Measurements from ENCODE around the gene LAMA5. TPM values are rescaled to one million over a fixed set of nuclear protein-coding genes. Genes with fewer than 3 reads are reported as not detected.

LAMA5 gene
- total RNA-seq, 3 donors from 2014 or later: 16.6 to 114 (median 53.3) TPM

DNA sequence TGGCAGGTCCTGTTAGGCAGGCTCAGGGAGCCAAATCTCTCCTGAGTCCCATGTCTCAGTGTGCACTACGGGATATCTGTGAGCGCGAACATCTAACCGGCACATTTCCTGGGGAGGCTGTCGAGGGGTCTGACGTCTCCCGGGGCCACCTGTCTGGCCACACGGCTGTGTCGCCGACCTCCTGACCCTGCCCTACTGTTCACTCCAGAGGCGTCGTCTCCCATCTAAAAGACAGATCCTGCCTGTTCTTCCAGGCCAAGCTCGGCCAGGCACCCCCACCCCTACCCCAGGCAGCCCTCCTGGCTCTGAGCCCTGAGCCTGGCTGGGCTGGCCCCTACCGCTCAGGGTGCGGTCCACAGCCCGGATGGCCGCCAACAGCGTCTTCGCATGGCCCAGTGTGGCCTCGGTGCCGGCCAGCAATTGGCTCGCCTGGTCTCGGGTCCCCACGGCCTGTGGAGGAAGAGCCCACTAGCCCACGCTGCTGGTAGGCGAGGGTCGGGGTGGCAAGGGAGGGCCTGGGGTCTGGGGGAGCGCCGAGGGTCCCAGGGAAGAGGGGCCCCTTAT lies 47.7 kb downstream of the LAMA5 start:
- Histone ChIP-seq H3K4me3 (no peak overlapping the region), H3K9me3 (no peaks in the 10 kb centered on the region), H3K27me3 (no peaks in the 10 kb centered on the region), H3K36me3 (no peaks in the 10 kb centered on the region), H3K4me1 (no peaks in the 10 kb centered on the region), H3K27ac (no peak overlapping the region)
- intact Hi-C loops (cut with DNase I; ENCODE audit: low total_unique reads): loop anchor here (2.0 kb wide), 1 partner anchor 79 kb away; no protein-coding TSS in a partner anchor
- DNase-seq (ENCODE audit: low spot score in 2 of 2): no peak
- TF ChIP-seq, protein P1, sequence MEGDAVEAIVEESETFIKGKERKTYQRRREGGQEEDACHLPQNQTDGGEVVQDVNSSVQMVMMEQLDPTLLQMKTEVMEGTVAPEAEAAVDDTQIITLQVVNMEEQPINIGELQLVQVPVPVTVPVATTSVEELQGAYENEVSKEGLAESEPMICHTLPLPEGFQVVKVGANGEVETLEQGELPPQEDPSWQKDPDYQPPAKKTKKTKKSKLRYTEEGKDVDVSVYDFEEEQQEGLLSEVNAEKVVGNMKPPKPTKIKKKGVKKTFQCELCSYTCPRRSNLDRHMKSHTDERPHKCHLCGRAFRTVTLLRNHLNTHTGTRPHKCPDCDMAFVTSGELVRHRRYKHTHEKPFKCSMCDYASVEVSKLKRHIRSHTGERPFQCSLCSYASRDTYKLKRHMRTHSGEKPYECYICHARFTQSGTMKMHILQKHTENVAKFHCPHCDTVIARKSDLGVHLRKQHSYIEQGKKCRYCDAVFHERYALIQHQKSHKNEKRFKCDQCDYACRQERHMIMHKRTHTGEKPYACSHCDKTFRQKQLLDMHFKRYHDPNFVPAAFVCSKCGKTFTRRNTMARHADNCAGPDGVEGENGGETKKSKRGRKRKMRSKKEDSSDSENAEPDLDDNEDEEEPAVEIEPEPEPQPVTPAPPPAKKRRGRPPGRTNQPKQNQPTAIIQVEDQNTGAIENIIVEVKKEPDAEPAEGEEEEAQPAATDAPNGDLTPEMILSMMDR (IDR thresholded peaks at IDR 0.05): no peak
- no peak for TF ChIP-seq POLR2A (IDR thresholded peaks at IDR 0.05)
- no peak for TF ChIP-seq POLR2AphosphoS5 (IDR thresholded peaks at IDR 0.05)

DNA sequence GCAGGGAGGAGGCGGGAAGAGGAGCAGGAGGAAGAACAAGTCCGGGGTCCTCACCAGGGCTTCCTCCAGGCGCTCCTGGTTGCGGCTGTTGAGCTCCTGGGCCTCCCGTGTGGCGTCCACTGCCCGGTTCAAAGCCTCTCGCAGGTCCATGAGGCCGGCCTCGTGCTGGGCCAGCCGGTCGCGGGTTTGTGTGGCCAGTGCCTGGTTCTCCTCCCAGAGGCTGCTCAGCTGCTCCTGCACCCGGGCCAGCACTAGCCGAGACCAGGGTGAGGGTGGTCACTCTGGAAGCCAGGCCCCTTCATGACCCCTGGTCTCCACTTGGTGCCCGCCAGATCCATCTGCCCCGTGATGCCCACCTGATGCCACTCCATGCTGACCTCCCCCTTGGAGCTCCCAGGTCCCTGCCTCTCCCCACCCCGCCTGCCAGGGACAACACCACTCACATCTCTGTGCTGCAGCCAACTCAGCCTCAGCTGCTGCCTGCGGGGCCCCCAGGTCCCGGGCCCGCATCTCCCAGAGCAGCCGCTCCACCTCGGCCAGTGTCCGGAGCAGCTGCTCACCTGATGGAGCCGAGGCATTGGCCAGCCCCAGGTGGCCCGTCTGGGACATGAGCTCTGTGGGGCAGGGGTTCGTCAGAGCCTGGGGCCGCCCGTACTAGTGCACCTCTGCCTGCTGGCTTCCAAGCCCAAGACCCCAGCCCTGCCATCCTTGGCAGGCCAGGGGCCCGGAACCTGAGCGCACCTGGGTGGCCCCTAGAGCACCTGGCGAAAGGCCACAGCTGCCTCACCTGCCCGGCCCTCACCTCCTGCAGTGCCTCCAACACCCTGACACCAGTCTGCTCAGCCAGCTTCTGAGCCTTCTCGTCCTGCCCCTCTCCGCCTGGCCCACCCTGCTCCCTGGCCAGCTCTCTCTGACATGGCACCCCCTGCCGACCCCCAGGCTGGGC lies 48.4 kb downstream of the LAMA5 start:
- intact Hi-C loops (cut with DNase I; ENCODE audit: low total_unique reads): loop anchor here (2.0 kb wide), 1 partner anchor 78 kb away; no protein-coding TSS in a partner anchor
- DNase-seq (ENCODE audit: low spot score in 2 of 2): no peak
- TF ChIP-seq, protein P1 (IDR thresholded peaks at IDR 0.05): no peak
- no peak for TF ChIP-seq POLR2AphosphoS5 (IDR thresholded peaks at IDR 0.05)
- TF ChIP-seq POLR2A (IDR thresholded peaks at IDR 0.05): no peak
- Histone ChIP-seq H3K36me3 (no peaks in the 10 kb centered on the region), H3K4me1 (no peaks in the 10 kb centered on the region), H3K27me3 (no peaks in the 10 kb centered on the region), H3K4me3 (no peak overlapping the region), H3K9me3 (no peaks in the 10 kb centered on the region), H3K27ac (no peak overlapping the region)

DNA sequence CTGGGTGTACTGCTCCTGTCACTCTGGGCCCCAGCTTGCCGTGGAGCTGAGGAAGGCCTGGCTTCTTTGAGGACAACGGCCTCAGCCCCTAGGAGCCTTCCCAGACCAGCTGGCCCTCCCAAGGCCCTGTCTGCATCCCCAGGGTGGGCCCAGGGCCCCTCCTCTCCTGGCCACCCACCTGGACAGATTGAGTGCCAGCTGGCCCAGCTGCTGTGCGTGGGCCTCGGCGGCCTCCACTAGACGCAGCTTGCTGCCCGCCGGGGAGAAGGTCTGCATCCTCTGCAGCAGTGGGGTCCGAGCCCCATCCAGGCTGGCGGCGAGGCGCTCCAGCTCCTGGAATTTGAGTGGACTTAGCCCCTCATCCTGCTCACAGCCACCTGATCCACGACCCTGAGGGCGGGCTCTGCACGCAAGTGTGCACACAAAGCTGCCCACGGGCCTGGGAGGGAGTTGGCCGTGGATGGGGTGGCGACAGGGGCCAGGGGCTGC lies 49.9 kb downstream of the LAMA5 start:
- TF ChIP-seq, protein P1 (IDR thresholded peaks at IDR 0.05): no peak
- no peak for TF ChIP-seq POLR2AphosphoS5 (IDR thresholded peaks at IDR 0.05)
- TF ChIP-seq POLR2A (IDR thresholded peaks at IDR 0.05): no peak
- Histone ChIP-seq H3K27me3 (no peaks in the 10 kb centered on the region), H3K36me3 (no peaks in the 10 kb centered on the region), H3K27ac (no peak overlapping the region), H3K4me3 (no peak overlapping the region), H3K4me1 (no peaks in the 10 kb centered on the region), H3K9me3 (no peaks in the 10 kb centered on the region)
- intact Hi-C loops (cut with DNase I; ENCODE audit: low total_unique reads): no loop called here
- no peak for DNase-seq (ENCODE audit: low spot score in 2 of 2)

DNA sequence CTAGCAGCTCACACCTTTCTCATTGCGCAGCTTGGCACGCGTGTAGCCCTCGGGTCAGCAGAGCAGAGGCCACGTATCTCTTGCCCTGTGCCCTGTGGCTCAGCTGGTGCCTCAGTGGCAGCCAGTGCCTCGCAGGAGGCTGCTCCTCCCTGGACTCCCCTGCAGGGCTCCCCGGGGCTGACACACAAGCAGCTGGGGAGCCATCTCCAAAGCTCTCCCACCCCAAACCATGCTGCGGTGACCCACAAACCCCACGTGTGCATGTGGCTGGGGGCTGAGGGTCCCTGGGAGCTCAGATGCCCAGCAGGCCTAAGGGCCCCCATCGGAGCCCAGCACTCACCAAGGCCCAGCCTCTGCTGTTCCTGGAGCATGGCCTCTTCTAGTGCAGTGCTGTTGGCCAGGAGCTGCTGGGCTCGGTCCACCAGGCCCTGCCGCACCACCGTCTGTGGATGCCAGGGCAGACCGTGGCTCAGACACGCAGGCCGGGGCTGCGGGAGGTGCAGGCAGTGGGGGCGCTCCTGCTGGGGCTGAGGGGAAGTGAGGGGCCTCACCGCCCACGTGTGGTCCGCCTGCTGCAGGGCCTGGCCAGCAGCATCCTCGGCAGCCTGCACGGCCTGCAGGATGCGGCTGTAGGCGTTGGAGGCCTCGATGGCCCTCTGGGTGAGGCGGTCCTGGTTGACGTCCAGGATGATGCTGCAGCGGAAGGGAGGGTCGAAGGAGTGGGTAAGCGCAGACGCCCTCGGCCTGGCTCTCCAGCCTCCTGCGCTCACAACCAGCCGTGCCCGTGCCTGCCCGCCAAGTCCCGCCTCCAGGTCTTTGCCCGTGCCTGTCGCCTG lies 50.6 kb downstream of the LAMA5 start:
- no peak overlapping the region for H3K27ac ChIP-seq
- DNase-seq (ENCODE audit: low spot score in 2 of 2): peak in 1 of 2 donors; percentile 72
- H3K9me3 ChIP-seq: no peaks in the 10 kb centered on the region
- no peaks in the 10 kb centered on the region for H3K4me1 ChIP-seq
- TF ChIP-seq POLR2A (IDR thresholded peaks at IDR 0.05): no peak
- TF ChIP-seq POLR2AphosphoS5 (IDR thresholded peaks at IDR 0.05): no peak
- TF ChIP-seq, protein P1 (IDR thresholded peaks at IDR 0.05): no peak
- H3K4me3 ChIP-seq: no peak overlapping the region
- H3K36me3 ChIP-seq: no peaks in the 10 kb centered on the region
- intact Hi-C loops (cut with DNase I; ENCODE audit: low total_unique reads): no loop called here
- H3K27me3 ChIP-seq: no peaks in the 10 kb centered on the region

Measured in breast epithelium (tissue), 4 donors.